HepG2 (cell line): Measurements from ENCODE around the gene PRR30. TPM values are rescaled to one million over a fixed set of nuclear protein-coding genes. Genes with fewer than 3 reads are reported as not detected.

ENCODE experiments used
- GFI1 ChIP-seq: sonication (generic); formaldehyde crosslinking; IDR thresholded peaks from 2 replicates; pipeline ENCODE4 v1.5.0; 2020; ENCODE audit warnings: missing genetic modification reagents, mild to moderate bottlenecking, borderline replicate concordance
- HCFC1 ChIP-seq: fragments of 150-350 bp; IDR thresholded peaks from 2 replicates; pipeline ENCODE4 v1.6.1; 2014; ENCODE audit warnings: low read depth, low read length
- KLF11 ChIP-seq: IDR thresholded peaks from 2 replicates; pipeline ENCODE4 v1.6.1; 2016; ENCODE audit warnings: missing compliant biosample characterization
- POLR2A ChIP-seq, 2 experiments: IDR thresholded peaks; 2 replicates each; pipeline ENCODE4 v1.6.1; 2011; ENCODE audit warnings: low read depth in 2 of 2, low read length in 2 of 2, mild to moderate bottlenecking in 1 of 2, moderate library complexity in 1 of 2; ENCODE audit not compliant: insufficient read depth in 1 of 2
- PRPF4 ChIP-seq: fragments of 200-400 bp; formaldehyde crosslinking; IDR thresholded peaks from 2 replicates; pipeline ENCODE4 v1.6.1; 2016; ENCODE audit warnings: low read length, low read depth; ENCODE audit not compliant: poor library complexity, severe bottlenecking
- RARA ChIP-seq: IDR thresholded peaks from 2 replicates; pipeline ENCODE4 v1.6.1; 2016; ENCODE audit warnings: missing genetic modification reagents, missing compliant biosample characterization
- SRSF9 ChIP-seq: fragments of 200-400 bp; formaldehyde crosslinking; IDR thresholded peaks from 2 replicates; pipeline ENCODE4 v1.6.1; 2018; ENCODE audit warnings: borderline replicate concordance, mild to moderate bottlenecking, low read depth, low read length; ENCODE audit not compliant: insufficient read depth, poor library complexity, severe bottlenecking
- ZNF256 ChIP-seq: sonication (generic); formaldehyde crosslinking; conservative IDR thresholded peaks from 2 replicates; pipeline ENCODE4 v1.4.0; 2020; ENCODE audit warnings: missing genetic modification reagents
- ZNF556 ChIP-seq: sonication (generic); formaldehyde crosslinking; IDR thresholded peaks from 2 replicates; pipeline ENCODE4 v1.4.0; 2020; ENCODE audit warnings: mild to moderate bottlenecking, missing genetic modification reagents, borderline replicate concordance
- ZNF558 ChIP-seq: sonication (generic); formaldehyde crosslinking; IDR thresholded peaks from 2 replicates; pipeline ENCODE4 v1.9.0; 2022; ENCODE audit warnings: mild to moderate bottlenecking, missing genetic modification reagents, borderline replicate concordance
- ZNF776 ChIP-seq: sonication (generic); formaldehyde crosslinking; IDR thresholded peaks from 2 replicates; pipeline ENCODE4 v1.4.0; 2020; ENCODE audit warnings: mild to moderate bottlenecking, missing genetic modification reagents
- polyA plus RNA-seq, 8 experiments: library from polyadenylated mRNA; depleted of rRNA in 3 of 8; stranded (reverse) in 7 of 8; unstranded in 1 of 8; fragments of >200 nt; fragmentation: Illumina TruSeq in 4 of 8; extraction: Trizol in 4 of 8; gene quantifications; 2 replicates each; pipeline versions ENCODE4 v1.2.1 to v1.2.3, GENCODE V29; 2011 to 2016; ENCODE audit warnings: low read depth in 4 of 8, missing spikeins in 1 of 8, mixed read lengths in 1 of 8; ENCODE audit not compliant: insufficient read depth in 1 of 8
- total RNA-seq, 5 experiments: library from RNA; depleted of rRNA; stranded (reverse); fragments of >200 nt; fragmentation: Illumina TruSeq; extraction: Trizol; gene quantifications; 2 replicates each; pipeline ENCODE4 v1.2.3, GENCODE V29; 2016; ENCODE audit warnings: low read depth in 1 of 5
- TF ChIP-seq, protein P1 (sequence below): sonication (generic); formaldehyde crosslinking; IDR thresholded peaks from 2 replicates; pipeline ENCODE4 v1.4.0; 2020; ENCODE audit warnings: mild to moderate bottlenecking, missing genetic modification reagents
- TF ChIP-seq, protein P2 (sequence below): IDR thresholded peaks from 2 replicates; pipeline ENCODE4 v1.6.1; 2016; ENCODE audit warnings: missing genetic modification reagents, missing compliant biosample characterization
- TF ChIP-seq, protein P3 (sequence below): sonication (generic); formaldehyde crosslinking; IDR thresholded peaks from 2 replicates; pipeline ENCODE4 v1.5.0; 2020; ENCODE audit warnings: missing genetic modification reagents
- TF ChIP-seq, protein P4 (sequence below): sonication (generic); formaldehyde crosslinking; IDR thresholded peaks from 2 replicates; pipeline ENCODE4 v1.4.0; 2020; ENCODE audit warnings: missing genetic modification reagents
- TF ChIP-seq, protein P5 (sequence below): sonication (generic); formaldehyde crosslinking; IDR thresholded peaks from 2 replicates; pipeline ENCODE4 v1.4.0; 2020; ENCODE audit warnings: missing genetic modification reagents, borderline replicate concordance
- TF ChIP-seq, protein P6 (sequence below): sonication (generic); formaldehyde crosslinking; IDR thresholded peaks from 2 replicates; pipeline ENCODE4 v1.8.0; 2022; ENCODE audit warnings: mild to moderate bottlenecking, missing genetic modification reagents; ENCODE audit not compliant: insufficient replicate concordance
- TF ChIP-seq, protein P7 (sequence below): sonication (generic); formaldehyde crosslinking; IDR thresholded peaks from 2 replicates; pipeline ENCODE4 v1.9.0; 2021; ENCODE audit warnings: missing genetic modification reagents, borderline replicate concordance

The PRR30 gene
- total and polyA plus RNA-seq, 2 of the 13 experiments (the other 11 are each of a cell fraction or from before 2014, with no cell fraction given) = not detected

DNA sequence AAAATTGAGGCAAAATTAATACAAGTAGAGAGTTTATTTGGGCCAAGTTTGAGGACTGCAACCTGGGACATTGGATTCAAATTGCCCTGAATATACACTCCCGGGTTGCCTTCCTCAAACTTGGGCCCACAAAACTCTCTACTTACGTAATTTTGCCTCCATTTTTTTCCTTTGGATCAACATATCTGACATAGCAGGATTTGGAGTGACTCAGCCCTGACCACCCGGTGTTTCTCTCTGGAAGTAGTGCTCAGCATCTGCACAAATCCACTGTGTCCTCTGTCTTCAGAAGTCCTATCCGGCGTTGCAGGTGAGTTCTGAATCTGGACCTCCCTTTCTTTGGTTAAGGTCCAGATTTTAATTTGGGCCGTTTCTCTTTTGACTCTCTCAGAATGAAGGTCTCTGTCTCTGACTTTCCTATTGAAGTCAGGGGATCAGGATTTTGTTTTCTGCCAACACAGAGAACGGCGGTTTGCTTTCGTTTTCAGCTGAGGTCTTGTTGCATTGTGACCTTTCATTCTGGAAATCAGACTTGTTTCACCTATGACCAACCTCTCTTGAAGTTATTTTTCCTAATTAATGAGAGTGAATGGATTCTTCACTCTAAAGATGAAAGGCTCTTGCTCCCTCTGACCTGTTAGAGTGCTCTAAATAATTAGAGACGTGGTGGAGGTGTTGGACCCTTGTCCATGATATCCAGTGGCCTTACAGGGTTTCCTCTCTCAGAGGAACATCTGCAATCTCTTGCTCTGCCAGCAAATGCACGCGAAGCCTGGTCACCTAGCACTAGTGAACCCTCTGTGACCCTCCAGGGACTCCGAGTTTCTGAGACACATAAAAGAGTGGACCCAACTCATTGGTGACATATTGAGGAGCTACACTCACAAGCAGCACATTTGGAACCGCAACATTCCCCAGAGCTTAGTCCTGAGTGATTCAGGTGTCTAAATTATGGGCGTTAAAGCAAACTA lies 23.2 kb upstream of the PRR30 start (continued):
- TF ChIP-seq, protein P1, sequence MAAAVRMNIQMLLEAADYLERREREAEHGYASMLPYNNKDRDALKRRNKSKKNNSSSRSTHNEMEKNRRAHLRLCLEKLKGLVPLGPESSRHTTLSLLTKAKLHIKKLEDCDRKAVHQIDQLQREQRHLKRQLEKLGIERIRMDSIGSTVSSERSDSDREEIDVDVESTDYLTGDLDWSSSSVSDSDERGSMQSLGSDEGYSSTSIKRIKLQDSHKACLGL (CRISPR knock-in tag) = no peak
- TF ChIP-seq POLR2A (IDR thresholded peaks at IDR 0.05; ENCODE audit: insufficient read depth in 1 of 2, low read depth in 2 of 2, low read length in 2 of 2) (no peak), HCFC1 (no peak), ZNF556 (no peak), ZNF776 (CRISPR knock-in tag) (no peak), SRSF9 (no peak), KLF11 (CRISPR knock-in tag) (no peak), RARA (CRISPR knock-in tag) (no peak), PRPF4 (no peak), ZNF558 (CRISPR knock-in tag) (no peak), GFI1 (CRISPR knock-in tag) (no peak), ZNF256 (no peak)
- TF ChIP-seq, protein P2, sequence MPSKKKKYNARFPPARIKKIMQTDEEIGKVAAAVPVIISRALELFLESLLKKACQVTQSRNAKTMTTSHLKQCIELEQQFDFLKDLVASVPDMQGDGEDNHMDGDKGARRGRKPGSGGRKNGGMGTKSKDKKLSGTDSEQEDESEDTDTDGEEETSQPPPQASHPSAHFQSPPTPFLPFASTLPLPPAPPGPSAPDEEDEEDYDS (CRISPR knock-in tag) = no peak
- TF ChIP-seq, protein P3, sequence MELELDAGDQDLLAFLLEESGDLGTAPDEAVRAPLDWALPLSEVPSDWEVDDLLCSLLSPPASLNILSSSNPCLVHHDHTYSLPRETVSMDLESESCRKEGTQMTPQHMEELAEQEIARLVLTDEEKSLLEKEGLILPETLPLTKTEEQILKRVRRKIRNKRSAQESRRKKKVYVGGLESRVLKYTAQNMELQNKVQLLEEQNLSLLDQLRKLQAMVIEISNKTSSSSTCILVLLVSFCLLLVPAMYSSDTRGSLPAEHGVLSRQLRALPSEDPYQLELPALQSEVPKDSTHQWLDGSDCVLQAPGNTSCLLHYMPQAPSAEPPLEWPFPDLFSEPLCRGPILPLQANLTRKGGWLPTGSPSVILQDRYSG = no peak
- TF ChIP-seq, protein P4, sequence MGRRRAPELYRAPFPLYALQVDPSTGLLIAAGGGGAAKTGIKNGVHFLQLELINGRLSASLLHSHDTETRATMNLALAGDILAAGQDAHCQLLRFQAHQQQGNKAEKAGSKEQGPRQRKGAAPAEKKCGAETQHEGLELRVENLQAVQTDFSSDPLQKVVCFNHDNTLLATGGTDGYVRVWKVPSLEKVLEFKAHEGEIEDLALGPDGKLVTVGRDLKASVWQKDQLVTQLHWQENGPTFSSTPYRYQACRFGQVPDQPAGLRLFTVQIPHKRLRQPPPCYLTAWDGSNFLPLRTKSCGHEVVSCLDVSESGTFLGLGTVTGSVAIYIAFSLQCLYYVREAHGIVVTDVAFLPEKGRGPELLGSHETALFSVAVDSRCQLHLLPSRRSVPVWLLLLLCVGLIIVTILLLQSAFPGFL (CRISPR knock-in tag) = no peak
- TF ChIP-seq, protein P5, sequence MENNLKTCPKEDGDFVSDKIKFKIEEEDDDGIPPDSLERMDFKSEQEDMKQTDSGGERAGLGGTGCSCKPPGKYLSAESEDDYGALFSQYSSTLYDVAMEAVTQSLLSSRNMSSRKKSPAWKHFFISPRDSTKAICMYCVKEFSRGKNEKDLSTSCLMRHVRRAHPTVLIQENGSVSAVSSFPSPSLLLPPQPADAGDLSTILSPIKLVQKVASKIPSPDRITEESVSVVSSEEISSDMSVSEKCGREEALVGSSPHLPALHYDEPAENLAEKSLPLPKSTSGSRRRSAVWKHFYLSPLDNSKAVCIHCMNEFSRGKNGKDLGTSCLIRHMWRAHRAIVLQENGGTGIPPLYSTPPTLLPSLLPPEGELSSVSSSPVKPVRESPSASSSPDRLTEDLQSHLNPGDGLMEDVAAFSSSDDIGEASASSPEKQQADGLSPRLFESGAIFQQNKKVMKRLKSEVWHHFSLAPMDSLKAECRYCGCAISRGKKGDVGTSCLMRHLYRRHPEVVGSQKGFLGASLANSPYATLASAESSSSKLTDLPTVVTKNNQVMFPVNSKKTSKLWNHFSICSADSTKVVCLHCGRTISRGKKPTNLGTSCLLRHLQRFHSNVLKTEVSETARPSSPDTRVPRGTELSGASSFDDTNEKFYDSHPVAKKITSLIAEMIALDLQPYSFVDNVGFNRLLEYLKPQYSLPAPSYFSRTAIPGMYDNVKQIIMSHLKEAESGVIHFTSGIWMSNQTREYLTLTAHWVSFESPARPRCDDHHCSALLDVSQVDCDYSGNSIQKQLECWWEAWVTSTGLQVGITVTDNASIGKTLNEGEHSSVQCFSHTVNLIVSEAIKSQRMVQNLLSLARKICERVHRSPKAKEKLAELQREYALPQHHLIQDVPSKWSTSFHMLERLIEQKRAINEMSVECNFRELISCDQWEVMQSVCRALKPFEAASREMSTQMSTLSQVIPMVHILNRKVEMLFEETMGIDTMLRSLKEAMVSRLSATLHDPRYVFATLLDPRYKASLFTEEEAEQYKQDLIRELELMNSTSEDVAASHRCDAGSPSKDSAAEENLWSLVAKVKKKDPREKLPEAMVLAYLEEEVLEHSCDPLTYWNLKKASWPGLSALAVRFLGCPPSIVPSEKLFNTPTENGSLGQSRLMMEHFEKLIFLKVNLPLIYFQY = 0 out of 2 replicates have a peak, but pooled peaks have one; percentile 12
- TF ChIP-seq, protein P6, sequence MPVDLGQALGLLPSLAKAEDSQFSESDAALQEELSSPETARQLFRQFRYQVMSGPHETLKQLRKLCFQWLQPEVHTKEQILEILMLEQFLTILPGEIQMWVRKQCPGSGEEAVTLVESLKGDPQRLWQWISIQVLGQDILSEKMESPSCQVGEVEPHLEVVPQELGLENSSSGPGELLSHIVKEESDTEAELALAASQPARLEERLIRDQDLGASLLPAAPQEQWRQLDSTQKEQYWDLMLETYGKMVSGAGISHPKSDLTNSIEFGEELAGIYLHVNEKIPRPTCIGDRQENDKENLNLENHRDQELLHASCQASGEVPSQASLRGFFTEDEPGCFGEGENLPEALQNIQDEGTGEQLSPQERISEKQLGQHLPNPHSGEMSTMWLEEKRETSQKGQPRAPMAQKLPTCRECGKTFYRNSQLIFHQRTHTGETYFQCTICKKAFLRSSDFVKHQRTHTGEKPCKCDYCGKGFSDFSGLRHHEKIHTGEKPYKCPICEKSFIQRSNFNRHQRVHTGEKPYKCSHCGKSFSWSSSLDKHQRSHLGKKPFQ = no peak
- TF ChIP-seq, protein P7, sequence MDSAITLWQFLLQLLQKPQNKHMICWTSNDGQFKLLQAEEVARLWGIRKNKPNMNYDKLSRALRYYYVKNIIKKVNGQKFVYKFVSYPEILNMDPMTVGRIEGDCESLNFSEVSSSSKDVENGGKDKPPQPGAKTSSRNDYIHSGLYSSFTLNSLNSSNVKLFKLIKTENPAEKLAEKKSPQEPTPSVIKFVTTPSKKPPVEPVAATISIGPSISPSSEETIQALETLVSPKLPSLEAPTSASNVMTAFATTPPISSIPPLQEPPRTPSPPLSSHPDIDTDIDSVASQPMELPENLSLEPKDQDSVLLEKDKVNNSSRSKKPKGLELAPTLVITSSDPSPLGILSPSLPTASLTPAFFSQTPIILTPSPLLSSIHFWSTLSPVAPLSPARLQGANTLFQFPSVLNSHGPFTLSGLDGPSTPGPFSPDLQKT (CRISPR knock-in tag) = no peak
